CD4-positive, alpha-beta memory T cell (primary cell): ENCODE results near the gene SFMBT2. TPM values are rescaled to one million over a fixed set of nuclear protein-coding genes. Genes with fewer than 3 reads are reported as not detected.

ENCODE experiments used
- CTCF ChIA-PET: fragments of 350-600 bp; sonication (Branson Sonifier 250); formaldehyde crosslinking; loops from one replicate; lab custom pipeline; 2021; ENCODE audit warnings: inconsistent platforms; ENCODE audit not compliant: partially characterized antibody; lab: Charles Lee
- POLR2A ChIA-PET: fragments of 350-600 bp; sonication (Branson Sonifier 250); formaldehyde crosslinking; loops from one replicate; lab custom pipeline; 2021; ENCODE audit not compliant: partially characterized antibody; lab: Charles Lee
- DNase-seq, 5 donors: peaks; one replicate each; pipeline versions ENCODE4 v3.0.0 to v3.0.0-alpha.2; 2020 to 2022; ENCODE audit warnings: mixed read lengths in 1 of 5
- H3K27ac ChIP-seq: one replicate; pipeline ENCODE4 v1.7.0; 2013; ENCODE audit warnings: low read depth, low read length
- H3K27me3 ChIP-seq: 2 replicates; pipeline ENCODE4 v1.7.0; 2013; ENCODE audit warnings: mild to moderate bottlenecking, low read length, moderate library complexity; ENCODE audit not compliant: insufficient read depth
- H3K36me3 ChIP-seq: 2 replicates; pipeline ENCODE4 v1.7.0; 2013; ENCODE audit warnings: mild to moderate bottlenecking, low read length, moderate library complexity; ENCODE audit not compliant: insufficient read depth
- H3K4me1 ChIP-seq: 2 replicates; pipeline ENCODE4 v1.7.0; 2013; ENCODE audit warnings: mild to moderate bottlenecking, low read length, moderate library complexity; ENCODE audit not compliant: insufficient read depth
- H3K4me3 ChIP-seq, 2 donors: one replicate each; pipeline ENCODE4 v1.7.0; 2013; ENCODE audit warnings: low read length in 2 of 2, mild to moderate bottlenecking in 1 of 2
- H3K9me3 ChIP-seq, 2 donors: one replicate each; pipeline ENCODE4 v1.7.0; 2013; ENCODE audit warnings: low read length in 2 of 2, control low read depth in 1 of 2; ENCODE audit not compliant: control insufficient read depth in 1 of 2
- H3K27ac Mint-ChIP-seq, 7 donors: one replicate each; pipeline ENCODE4 v1.8.0; 2020 to 2021; ENCODE audit warnings: mixed read lengths in 7 of 7, mild to moderate bottlenecking in 6 of 7, inconsistent platforms in 3 of 7, moderate library complexity in 3 of 7
- H3K27me3 Mint-ChIP-seq, 2 donors: one replicate each; pipeline ENCODE4 v1.8.0; 2020 to 2021; ENCODE audit warnings: mixed read lengths in 2 of 2
- H3K36me3 Mint-ChIP-seq, 2 donors: one replicate each; pipeline ENCODE4 v1.8.0; 2020 to 2021; ENCODE audit warnings: mixed read lengths in 2 of 2, inconsistent platforms in 1 of 2, mild to moderate bottlenecking in 1 of 2
- H3K4me1 Mint-ChIP-seq, 4 donors: one replicate each; pipeline ENCODE4 v1.8.0; 2020 to 2021; ENCODE audit warnings: mixed read lengths in 4 of 4, mild to moderate bottlenecking in 1 of 4
- H3K4me3 Mint-ChIP-seq, 8 donors: one replicate each; pipeline ENCODE4 v1.8.0; 2020 to 2021; ENCODE audit warnings: mixed read lengths in 8 of 8, mild to moderate bottlenecking in 7 of 8, moderate library complexity in 6 of 8, inconsistent platforms in 3 of 8
- H3K9me3 Mint-ChIP-seq, 8 donors: one replicate each; pipeline ENCODE4 v1.8.0; 2020 to 2021; ENCODE audit warnings: mixed read lengths in 8 of 8, mild to moderate bottlenecking in 5 of 8, inconsistent platforms in 3 of 8, moderate library complexity in 1 of 8
- intact Hi-C: fragments of 100-400 bp; cut with micrococcal nuclease; formaldehyde crosslinking; loops from one replicate; pipeline ENCODE4 v1.15.1; 2023
- polyA plus RNA-seq, 2 donors: library from polyadenylated mRNA; unstranded; fragments of 300-500 nt; fragmentation: Illumina TruSeq; gene quantifications; one replicate each; pipeline ENCODE4 v1.2.3, GENCODE V29; 2021
- total RNA-seq, 2 experiments: library from RNA; stranded (reverse); gene quantifications; one replicate each; pipeline ENCODE4 v1.2.3, GENCODE V29; 2021

The SFMBT2 gene
- total and polyA plus RNA-seq, 4 experiments from 2014 or later: 1.7 to 22.3 (median 11.7) TPM

DNA sequence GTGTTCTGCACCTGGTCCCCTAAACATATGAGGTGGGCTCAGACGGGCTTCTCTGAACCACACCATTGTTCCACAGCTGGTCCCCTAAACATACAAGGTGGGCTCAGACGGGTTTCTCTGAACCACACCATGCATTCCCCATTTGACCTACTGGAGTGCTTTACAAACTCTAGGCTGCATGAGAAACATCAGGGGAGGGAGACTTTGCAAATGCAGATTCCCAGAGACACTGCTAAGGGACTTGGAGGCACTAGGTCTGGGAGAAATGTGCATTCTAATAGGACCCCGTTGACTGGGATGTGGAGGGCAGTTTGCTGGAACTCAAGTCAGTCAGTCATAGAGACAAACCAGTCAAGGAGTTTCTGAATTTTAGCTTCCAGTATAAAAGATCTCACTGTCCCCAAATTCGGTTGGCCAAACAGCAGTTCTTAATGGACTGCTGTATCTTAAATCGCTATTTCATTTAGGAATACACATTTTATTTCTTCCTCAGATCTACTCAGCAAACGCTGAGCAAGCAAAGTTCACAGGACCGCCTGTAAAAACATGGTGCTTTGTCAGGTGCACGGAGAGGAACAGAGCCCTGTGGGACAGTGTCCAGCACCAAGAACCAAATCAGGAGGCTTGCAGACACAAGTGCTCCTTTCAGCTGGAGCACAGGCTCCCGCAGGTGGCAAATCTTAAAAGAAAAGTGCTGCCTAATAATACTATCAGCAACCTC lies 198.8 kb downstream of the SFMBT2 start:
- no peak overlapping the region for H3K4me3 Mint-ChIP-seq
- H3K36me3 Mint-ChIP-seq: peaks cover 61 to 65% of the 10 kb centered on the region in 2 donors

DNA sequence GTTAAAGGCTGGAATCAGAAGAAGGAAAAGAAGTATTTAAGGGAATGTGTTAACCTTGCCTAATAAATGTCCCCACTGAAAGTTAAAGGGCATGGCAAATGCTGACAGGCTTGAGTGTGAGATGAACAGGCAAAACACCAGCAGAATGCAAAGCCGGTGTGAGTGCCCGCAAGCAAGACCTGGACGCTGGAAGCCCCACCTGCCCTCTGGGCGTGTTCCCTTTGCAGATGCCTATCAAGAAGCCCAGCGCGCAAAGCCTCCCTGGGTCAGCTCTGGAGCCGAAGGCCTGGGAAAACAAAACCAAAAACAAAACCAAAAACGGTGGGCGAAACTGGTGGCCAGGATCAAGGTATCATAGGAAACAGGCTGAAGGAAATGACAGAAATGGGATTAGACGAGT lies 200.3 kb downstream of the SFMBT2 start:
- peaks cover 2% of the 10 kb centered on the region for H3K36me3 ChIP-seq
- no peaks in the 10 kb centered on the region for H3K27me3 ChIP-seq
- intact Hi-C loops: no loop called here
- peaks cover 58 to 59% of the 10 kb centered on the region in 2 donors for H3K36me3 Mint-ChIP-seq
- ChIA-PET POLR2A (no interaction called here), CTCF (no interaction called here)
- no peak overlapping the region for H3K27ac Mint-ChIP-seq
- H3K27ac ChIP-seq: no peak overlapping the region
- peaks cover 0 to 4% (median 0%) of the 10 kb centered on the region in 4 donors for H3K4me1 Mint-ChIP-seq
- no peaks in the 10 kb centered on the region for H3K9me3 ChIP-seq
- H3K4me3 Mint-ChIP-seq: no peak overlapping the region
- H3K4me1 ChIP-seq: no peaks in the 10 kb centered on the region
- H3K4me3 ChIP-seq: no peak overlapping the region
- peaks cover 0 to 2% (median 0%) of the 10 kb centered on the region in 8 donors for H3K9me3 Mint-ChIP-seq
- no peaks in the 10 kb centered on the region for H3K27me3 Mint-ChIP-seq
- DNase-seq: no peak

More for the DNA sequence above, 198.8 kb downstream of the SFMBT2 start:
- Histone ChIP-seq H3K4me1 (no peaks in the 10 kb centered on the region), H3K36me3 (no peaks in the 10 kb centered on the region), H3K27ac (no peak overlapping the region), H3K27me3 (no peaks in the 10 kb centered on the region), H3K9me3 (no peaks in the 10 kb centered on the region), H3K4me3 (no peak overlapping the region)
- Mint-ChIP-seq H3K27ac (no peak overlapping the region), H3K27me3 (no peaks in the 10 kb centered on the region), H3K4me1 (peaks cover 0 to 4% (median 0%) of the 10 kb centered on the region in 4 donors), H3K9me3 (peaks cover 0 to 2% (median 0%) of the 10 kb centered on the region in 8 donors)
- CTCF ChIA-PET: interaction anchor here (0.9 kb wide), 1 partner anchor 292 kb away, joined by 3 read pairs; no protein-coding TSS in a partner anchor
- POLR2A ChIA-PET: no interaction called here
- intact Hi-C loops: no loop called here
- DNase-seq: no peak

DNA sequence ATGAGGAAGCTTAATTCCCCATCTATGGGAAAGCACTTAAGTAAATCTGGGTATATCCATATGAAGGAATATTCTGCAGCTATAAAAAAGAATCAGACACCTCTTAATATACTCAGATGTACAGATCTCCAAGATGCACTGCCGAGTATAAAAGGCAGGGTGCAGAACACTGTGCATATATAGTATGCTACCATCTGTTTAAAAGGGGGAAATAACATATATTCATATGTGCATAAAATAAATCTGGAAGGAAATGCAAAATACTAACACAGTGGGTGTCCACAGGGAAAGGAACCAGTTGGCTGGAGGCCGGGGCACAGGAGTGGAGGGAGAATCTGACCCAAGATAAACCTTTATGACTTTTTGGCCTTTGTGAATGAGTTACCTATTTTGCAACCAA lies 201.4 kb downstream of the SFMBT2 start:
- Mint-ChIP-seq H3K4me3 (no peak overlapping the region), H3K27ac (no peak overlapping the region), H3K36me3 (peaks cover 57 to 58% of the 10 kb centered on the region in 2 donors), H3K4me1 (peaks cover 0 to 4% (median 0%) of the 10 kb centered on the region in 4 donors), H3K9me3 (peaks cover 0 to 2% (median 0%) of the 10 kb centered on the region in 8 donors), H3K27me3 (no peaks in the 10 kb centered on the region)
- Histone ChIP-seq H3K4me1 (no peaks in the 10 kb centered on the region), H3K9me3 (no peaks in the 10 kb centered on the region), H3K27ac (no peak overlapping the region), H3K36me3 (peaks cover 6% of the 10 kb centered on the region), H3K27me3 (no peaks in the 10 kb centered on the region), H3K4me3 (no peak overlapping the region)
- ChIA-PET POLR2A (no interaction called here), CTCF (no interaction called here)
- intact Hi-C loops: no loop called here
- no peak for DNase-seq

DNA sequence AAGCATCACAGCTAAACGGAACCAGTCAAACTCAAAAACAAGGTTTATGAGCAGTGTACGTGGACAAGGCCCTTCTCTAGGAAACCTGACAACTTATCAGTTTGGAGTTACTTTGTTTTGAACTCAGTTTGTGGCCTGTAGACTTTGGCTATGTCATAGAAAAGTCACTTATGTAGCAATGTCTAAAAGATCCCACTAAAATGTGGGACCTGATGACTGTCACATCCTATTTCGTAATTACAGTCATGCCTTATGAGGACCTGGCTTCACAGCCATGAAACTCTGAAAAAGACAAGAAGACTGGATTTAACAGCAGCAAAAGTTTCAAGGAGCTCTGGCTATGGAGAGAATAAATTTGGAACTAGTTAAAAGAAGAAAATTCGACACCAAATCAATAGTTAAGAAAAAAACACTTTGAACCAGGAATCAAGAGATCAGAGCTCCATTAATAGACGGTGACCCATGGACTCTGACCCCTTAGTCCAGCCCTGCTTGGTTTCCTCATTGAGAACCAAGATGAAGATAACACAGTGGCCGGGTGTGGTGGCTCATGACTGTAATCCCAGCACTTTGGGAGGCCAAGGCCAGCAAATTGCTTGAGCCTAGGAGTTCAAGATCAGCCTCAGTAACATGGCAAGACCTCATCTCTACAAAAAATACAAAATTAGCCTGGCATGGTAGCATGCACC lies 204.3 kb downstream of the SFMBT2 start:
- no peak overlapping the region for H3K4me3 Mint-ChIP-seq

DNA sequence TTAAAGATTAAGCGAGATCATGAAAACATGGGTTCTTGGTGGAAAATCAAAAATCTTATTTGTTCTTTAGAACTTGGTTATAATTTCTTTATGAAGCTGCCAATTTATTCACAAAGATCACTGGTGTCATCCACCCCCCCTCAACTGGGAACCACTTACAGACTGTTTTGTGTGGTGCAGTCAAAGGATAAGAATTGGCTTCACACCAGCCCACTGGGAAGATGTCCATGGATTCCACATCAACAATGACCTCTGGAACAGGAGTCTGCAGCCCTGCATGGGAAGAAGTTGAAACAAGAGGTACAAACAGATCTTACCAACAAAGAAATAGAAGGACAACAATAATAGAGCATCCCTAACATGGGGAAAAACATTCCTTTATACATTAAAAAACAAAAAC lies 205.2 kb downstream of the SFMBT2 start:
- Histone ChIP-seq H3K4me3 (no peak overlapping the region), H3K27ac (no peak overlapping the region), H3K27me3 (no peaks in the 10 kb centered on the region), H3K36me3 (peaks cover 6% of the 10 kb centered on the region), H3K4me1 (no peaks in the 10 kb centered on the region), H3K9me3 (no peaks in the 10 kb centered on the region)
- DNase-seq: no peak
- H3K27ac Mint-ChIP-seq: peak overlapping the region in 2 of 7 donors; percentile 67 to 69
- CTCF ChIA-PET: no interaction called here
- intact Hi-C loops: no loop called here
- H3K36me3 Mint-ChIP-seq: peaks cover 39 to 60% of the 10 kb centered on the region in 2 donors
- H3K27me3 Mint-ChIP-seq: no peaks in the 10 kb centered on the region
- H3K4me1 Mint-ChIP-seq: peaks cover 0 to 4% (median 0%) of the 10 kb centered on the region in 4 donors
- no peaks in the 10 kb centered on the region for H3K9me3 Mint-ChIP-seq
- H3K4me3 Mint-ChIP-seq: no peak overlapping the region
- POLR2A ChIA-PET: no interaction called here

More for the DNA sequence above, 204.3 kb downstream of the SFMBT2 start:
- Mint-ChIP-seq H3K4me1 (peaks cover 0 to 4% (median 0%) of the 10 kb centered on the region in 4 donors), H3K36me3 (peaks cover 45 to 55% of the 10 kb centered on the region in 2 donors), H3K27me3 (no peaks in the 10 kb centered on the region), H3K9me3 (no peaks in the 10 kb centered on the region), H3K27ac (peak overlapping the region in 2 of 7 donors; percentile 56 to 67)
- Histone ChIP-seq H3K4me1 (no peaks in the 10 kb centered on the region), H3K36me3 (peaks cover 6% of the 10 kb centered on the region), H3K27me3 (no peaks in the 10 kb centered on the region), H3K27ac (no peak overlapping the region), H3K9me3 (no peaks in the 10 kb centered on the region), H3K4me3 (no peak overlapping the region)
- no peak for DNase-seq
- intact Hi-C loops: no loop called here
- ChIA-PET CTCF (no interaction called here), POLR2A (no interaction called here)

DNA sequence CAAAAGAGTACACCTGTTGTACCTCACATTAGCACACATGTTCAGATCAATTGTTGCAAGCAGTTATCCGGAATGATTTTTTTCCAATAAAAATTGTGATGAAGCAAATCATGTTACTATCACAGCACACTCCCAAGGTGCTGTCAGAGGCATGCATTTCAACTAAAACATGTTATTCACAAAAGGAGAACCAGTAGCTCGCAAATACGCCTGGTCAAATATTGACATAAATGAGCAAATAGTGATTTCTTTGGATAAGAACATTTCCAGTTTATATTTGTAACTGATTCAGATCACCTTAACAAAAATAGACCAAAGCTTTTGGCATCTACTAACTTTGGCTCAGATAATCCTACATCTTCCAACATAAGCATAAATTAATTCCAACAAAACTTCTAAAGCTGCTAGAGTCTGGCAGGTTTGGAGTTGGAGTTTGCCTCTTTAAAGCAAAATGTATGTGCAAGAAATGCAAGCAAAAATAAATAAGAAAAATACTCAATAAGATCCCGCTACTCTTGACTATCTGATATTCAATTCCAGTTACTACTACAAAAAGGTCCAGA lies 208.0 kb downstream of the SFMBT2 start:
- Mint-ChIP-seq H3K27me3 (no peaks in the 10 kb centered on the region), H3K36me3 (peaks cover 45 to 67% of the 10 kb centered on the region in 2 donors), H3K4me1 (peaks cover 0 to 4% (median under 1%) of the 10 kb centered on the region in 4 donors), H3K9me3 (no peaks in the 10 kb centered on the region), H3K27ac (peak overlapping the region in 1 of 7 donors; percentile 75), H3K4me3 (no peak overlapping the region)
- POLR2A ChIA-PET: no interaction called here
- no peak for DNase-seq
- H3K27me3 ChIP-seq: no peaks in the 10 kb centered on the region
- H3K9me3 ChIP-seq: no peaks in the 10 kb centered on the region
- peaks cover 6% of the 10 kb centered on the region for H3K36me3 ChIP-seq
- no peaks in the 10 kb centered on the region for H3K4me1 ChIP-seq
- no peak overlapping the region for H3K4me3 ChIP-seq
- CTCF ChIA-PET: no interaction called here
- H3K27ac ChIP-seq: no peak overlapping the region
- intact Hi-C loops: no loop called here

DNA sequence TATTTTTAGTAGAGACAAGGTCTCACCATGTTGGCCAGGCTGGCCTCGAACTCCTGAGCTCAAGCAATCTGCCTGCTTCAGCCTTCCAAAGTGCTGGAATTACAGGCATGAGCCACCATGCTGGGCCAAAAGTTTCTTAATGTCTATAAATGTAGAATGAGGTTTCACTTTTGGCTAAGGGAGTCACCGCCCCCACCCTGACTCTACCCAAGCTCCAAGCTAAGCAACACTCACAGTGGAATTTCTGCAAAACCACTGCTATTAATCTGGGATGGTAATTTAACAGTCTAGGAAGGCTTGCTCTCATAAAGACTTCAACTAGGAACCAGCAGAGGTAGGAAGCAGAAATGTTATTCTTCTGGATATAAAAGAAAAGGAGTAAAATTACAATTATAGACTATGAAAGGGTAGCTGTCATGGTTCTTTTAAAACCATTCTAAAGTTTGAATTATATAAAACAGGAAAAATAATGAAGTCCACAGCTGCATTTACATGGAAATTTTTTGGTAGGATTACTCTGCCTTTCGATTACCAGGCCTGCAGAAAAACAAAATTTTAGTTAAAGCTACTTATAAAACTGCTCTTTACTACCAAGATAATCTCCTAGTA lies 211.6 kb downstream of the SFMBT2 start:
- H3K4me1 ChIP-seq: peaks cover 17% of the 10 kb centered on the region
- no peaks in the 10 kb centered on the region for H3K36me3 ChIP-seq
- ChIA-PET CTCF (no interaction called here), POLR2A (no interaction called here)
- H3K36me3 Mint-ChIP-seq: peaks cover 63 to 80% of the 10 kb centered on the region in 2 donors
- H3K4me1 Mint-ChIP-seq: peaks cover 21 to 29% (median 24%) of the 10 kb centered on the region in 4 donors
- no peaks in the 10 kb centered on the region for H3K27me3 ChIP-seq
- intact Hi-C loops: no loop called here
- H3K9me3 ChIP-seq: no peaks in the 10 kb centered on the region
- no peak overlapping the region for H3K4me3 Mint-ChIP-seq
- DNase-seq: no peak
- H3K27ac Mint-ChIP-seq: no peak overlapping the region
- H3K9me3 Mint-ChIP-seq: peaks cover 0 to 4% (median 0%) of the 10 kb centered on the region in 8 donors
- no peak overlapping the region for H3K27ac ChIP-seq
- H3K4me3 ChIP-seq: no peak overlapping the region
- no peaks in the 10 kb centered on the region for H3K27me3 Mint-ChIP-seq
